HG02970 (cell line): ENCODE measurements around the gene KRTAP4-6.
"Not testable (repeated sequence)": the region's sequence is repeated elsewhere in the genome, so short reads cannot be mapped to it uniquely, and the experiment has no call there.

Experiments used
- ATAC-seq: cut with Tn5 transposase; IDR thresholded peaks from one replicate; pipeline ENCODE4 v1.9.1; 2021; ENCODE audit warnings: mild to moderate bottlenecking, moderate library complexity, moderate number of reproducible peaks; ENCODE audit not compliant: unreplicated experiment, low FRiP score

Gene KRTAP4-6

DNA sequence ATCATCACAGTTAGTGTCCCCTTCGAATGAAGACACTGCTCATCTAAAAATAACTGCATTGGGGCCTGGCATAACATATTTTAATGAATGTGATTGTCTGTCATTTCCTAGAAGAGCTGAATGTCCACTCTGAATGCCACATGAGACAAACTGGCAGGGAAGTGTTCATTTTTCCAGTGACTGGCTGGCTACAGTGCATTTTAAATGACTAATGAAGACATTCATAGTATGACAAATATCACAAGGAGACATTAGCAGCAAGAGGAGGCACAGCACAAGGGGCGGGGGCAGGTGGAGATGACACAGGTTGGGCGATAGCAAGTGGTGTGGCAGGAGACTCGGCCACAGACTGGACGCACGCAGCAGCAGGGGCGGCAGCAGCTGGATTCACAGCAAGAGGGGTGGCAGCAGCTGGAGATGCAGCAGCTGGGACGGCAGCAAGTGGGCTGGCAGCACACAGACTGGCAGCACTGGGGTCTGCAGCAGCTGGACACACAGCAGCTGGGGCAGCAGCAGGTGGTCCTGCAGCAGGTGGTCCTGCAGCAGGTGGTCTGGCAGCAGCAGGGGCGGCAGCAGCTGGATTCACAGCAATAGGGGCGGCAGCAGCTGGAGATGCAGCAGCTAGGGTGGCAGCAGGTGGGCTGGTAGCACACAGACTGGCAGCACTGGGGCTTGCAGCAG lies 8.8 kb upstream of the KRTAP4-6 start:
- ATAC-seq, result not testable (repeated sequence)

- no peak for ATAC-seq
Observed at GRCh38 chr17:41147531-41148204, 7.3 kb upstream of the KRTAP4-6 start.

DNA sequence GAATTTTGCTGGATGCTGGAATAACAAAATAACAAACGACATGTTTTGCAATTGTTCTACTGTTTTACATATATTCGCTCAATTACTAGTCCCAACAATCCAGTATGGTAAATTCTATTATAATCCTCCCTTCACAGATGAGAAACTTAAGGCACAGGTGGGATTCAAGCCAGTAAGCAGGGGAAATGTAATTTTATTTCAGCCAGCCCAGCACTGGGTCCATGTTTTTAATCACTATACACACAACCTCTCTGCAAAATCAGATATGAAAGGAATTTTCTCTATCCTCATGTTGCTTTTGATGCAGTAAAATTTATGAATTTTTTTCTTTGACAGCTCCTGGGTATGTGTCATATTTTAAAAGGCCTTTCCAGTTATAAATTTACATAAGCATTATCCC lies 4.9 kb upstream of the KRTAP4-6 start:
- ATAC-seq, result no peak

GRCh38 chr17:41144846-41145245 lies 4.5 kb upstream of the KRTAP4-6 start:
- ATAC-seq, result no peak

DNA sequence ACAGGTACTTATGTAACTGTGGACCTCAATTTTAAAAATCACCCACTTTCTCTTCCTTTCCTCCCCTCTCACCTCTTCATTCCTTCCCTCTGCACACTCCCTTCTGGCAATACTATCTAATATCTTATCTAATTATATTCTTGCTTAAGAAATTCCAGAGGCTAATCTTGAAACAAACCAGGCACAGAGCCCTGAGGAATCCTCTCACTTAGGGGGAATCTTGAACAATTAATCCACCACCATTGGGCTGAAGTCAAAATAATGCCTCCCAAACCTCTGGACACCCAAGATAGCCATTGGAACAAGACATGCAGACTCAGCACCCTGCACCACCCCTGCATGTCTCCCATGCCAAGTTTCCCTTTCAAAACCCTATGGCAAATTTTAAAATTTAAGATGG lies 1.0 kb upstream of the KRTAP4-6 start:
- ATAC-seq, result no peak

DNA sequence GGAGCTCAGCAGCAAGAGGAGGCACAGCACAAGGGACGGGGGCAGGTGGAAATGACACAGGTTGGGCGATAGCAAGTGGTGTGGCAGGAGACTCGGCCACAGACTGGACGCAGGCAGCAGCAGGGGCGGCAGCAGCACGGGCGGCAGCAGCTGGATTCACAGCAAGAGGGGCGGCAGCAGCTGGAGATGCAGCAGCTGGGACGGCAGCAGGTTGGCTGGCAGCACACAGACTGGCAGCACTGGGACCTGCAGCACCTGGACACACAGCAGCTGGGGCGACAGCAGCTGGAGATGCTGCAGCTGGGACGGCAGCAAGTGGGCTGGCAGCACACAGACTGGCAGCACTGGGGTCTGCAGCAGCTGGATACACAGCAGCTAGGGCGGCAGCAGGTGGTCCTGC lies 479 bp downstream of the KRTAP4-6 start:
- not testable (repeated sequence) for ATAC-seq

DNA sequence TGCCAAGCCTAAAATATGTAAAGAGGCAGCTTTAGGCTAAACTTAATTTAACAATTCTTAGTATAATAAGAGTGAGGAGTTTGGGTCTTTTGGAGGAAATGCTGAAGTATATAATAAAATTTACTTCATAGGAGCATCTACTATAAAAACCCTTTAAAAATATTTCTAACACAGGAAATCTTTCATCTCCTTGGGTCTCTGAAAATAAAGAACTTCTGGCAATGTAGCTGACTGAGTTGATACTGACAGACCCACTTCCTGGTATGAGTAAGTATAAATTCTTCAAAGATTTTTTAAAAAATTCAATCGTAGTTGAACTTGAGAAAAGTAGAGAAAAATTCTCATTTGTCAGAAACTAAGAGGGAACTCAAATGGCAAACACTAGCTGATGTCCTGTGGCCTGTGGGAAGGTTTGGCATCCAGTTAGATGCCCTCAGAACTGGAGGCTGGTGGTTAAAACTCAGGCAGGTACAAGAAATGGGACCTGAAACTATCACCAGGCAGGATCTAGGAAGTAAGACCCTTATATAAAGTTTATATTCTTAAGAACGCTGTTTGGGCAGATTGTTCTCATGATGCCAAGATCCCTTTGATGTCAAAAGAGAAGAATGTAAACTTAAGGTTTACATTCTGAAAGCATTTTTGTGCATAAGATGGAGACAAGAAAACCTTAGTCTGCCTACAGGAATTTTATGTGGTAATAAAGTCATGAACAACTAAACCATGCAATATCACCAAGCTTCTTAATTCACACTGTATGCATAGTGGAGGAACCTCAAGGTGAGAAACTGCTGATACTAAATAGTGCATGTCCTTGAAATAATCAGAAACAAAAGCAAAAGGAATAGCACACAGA lies 6.2 kb downstream of the KRTAP4-6 start:
- no peak for ATAC-seq

DNA sequence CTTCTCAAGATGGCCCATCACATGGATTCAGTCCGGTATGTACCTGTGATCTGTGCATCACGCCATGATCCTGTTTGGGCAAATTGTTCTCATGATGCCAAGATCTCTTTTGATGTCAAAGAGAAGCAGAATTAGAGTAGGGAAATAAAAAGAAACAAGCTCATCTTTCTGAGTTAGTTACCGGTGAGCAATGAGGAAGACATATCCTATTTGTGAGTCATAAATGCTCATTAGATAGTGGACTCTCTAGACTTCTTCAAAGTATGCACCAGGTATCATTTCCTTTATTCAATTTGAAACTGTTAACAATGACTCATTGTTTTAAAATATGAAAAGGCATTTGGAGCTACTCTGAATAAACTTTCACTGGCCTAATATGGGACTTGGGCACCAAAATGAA lies 8.4 kb downstream of the KRTAP4-6 start:
- no peak for ATAC-seq

GRCh38 chr17:41127371-41127770 lies 13.0 kb downstream of the KRTAP4-6 start:
- no peak for ATAC-seq

DNA sequence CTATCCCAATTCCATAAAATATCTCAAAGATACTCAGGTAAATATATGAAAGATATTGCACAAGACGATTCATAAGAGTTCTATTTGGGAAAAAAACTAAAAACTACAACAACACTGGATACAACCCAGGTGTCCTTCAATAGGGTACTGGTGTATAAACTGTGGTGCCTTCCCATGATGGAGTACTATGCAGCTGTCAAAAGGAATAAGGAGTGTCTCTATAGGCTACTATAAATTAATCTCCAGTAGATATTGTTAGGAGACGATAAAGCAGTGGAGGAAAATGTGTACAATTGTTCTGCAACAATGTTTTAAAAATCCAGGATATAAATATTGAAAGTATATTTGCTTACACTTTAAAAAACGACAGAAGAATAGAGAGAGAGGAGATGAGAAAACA lies 13.9 kb downstream of the KRTAP4-6 start:
- ATAC-seq, result no peak

DNA sequence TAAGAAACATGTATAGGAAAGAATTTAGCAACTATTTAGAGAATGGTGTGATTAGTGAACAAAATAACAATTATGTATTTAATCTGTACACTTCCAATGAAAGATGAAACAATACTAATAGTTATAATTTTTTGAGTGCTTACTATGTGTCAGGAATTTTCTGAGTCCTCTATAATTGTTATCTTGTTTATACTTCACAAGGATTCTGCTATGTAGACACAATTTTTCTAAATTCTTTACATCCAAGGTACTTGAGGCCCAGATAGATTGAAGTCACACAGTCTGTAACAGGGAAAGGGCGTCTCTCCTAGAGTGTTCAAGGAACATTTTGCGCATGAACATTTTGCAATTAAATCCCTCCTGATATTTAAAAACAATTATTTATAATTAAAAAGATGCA lies 15.3 kb downstream of the KRTAP4-6 start:
- no peak for ATAC-seq

DNA sequence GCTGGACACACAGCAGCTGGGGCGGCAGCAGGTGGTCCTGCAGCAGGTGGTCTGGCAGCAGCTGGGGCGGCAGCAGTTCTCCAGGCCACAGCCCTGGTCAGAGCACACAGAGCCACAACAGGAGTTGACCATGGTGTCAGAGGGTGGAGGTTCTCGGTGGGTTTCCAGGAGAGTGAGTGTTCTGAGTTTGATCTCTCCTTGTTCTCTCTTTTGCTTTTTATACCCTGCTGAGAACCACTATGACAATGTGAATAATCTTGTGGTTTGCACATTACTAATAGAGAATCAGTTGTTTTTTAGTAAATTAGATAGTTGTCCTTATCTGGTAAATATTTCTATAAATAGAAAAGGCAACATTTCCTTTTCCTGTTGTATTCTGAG lies 16.4 kb downstream of the KRTAP4-6 start, which contains the start of gene KRTAP4-12:
Gene KRTAP4-12 (minus strand): TSS at position 192 of the 381 bp plus-strand sequence. CDS start 60 bp downstream, at position 132.
- ATAC-seq, result not testable (repeated sequence)

- ATAC-seq, result not testable (repeated sequence)
Observed at GRCh38 chr17:41123292-41123990, 16.9 kb downstream of the KRTAP4-6 start.

GRCh38 chr17:41121742-41122141 lies 18.6 kb downstream of the KRTAP4-6 start:
- ATAC-seq, result no peak

GRCh38 chr17:41119696-41120690 lies 20.4 kb downstream of the KRTAP4-6 start:
- not testable (repeated sequence) for ATAC-seq

GRCh38 chr17:41118721-41119120 lies 21.6 kb downstream of the KRTAP4-6 start:
- no peak for ATAC-seq

DNA sequence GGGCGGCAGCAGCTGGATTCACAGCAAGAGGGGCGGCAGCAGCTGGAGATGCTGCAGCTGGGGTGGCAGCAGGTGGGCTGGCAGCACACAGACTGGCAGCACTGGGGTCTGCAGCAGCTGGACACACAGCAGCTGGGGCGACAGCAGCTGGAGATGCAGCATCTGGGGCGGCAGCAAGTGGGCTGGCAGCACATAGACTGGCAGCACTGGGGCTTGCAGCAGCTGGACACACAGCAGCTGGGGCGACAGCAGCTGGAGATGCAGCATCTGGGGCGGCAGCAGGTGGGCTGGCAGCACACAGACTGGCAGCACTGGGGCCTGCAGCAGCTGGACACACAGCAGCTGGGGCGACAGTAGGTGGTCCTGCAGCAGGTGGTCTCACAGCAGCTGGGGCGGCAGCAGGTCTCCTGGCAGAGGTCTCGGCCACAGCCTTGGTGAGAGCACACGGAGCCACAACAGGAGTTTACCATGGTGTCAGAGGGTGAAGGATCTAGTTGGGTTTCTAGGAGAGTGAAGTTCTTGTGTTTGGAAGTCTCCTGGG lies 22.4 kb downstream of the KRTAP4-6 start, which contains the start of gene KRTAP4-11:
Gene KRTAP4-11 (minus strand): TSS at position 528 of the 541 bp plus-strand sequence. CDS start 58 bp downstream, at position 470.
- not testable (repeated sequence) for ATAC-seq

GRCh38 chr17:41116297-41116696 lies 24.0 kb downstream of the KRTAP4-6 start:
- ATAC-seq, result no peak
